ENCODE results near the gene RNF121.

Gene RNF121

GRCh38 chr11:71931245-71931602, 2.4 kb downstream of the RNF121 start:
- TF ChIP-seq CTCF (conservative IDR thresholded peaks at IDR 0.05; ENCODE audit: low read depth, low read length): no peak
- no peak for DNase-seq (ENCODE audit: low read depth)
- no peak overlapping the region for H3K4me3 ChIP-seq (ENCODE audit: low read depth, low read length)

- H3K4me3 ChIP-seq (ENCODE audit: low read depth, low read length): no peak overlapping the region
- no peak for DNase-seq (ENCODE audit: low read depth)
- no peak for TF ChIP-seq CTCF (conservative IDR thresholded peaks at IDR 0.05; ENCODE audit: low read depth, low read length)
These were observed 4.5 kb downstream of the RNF121 start for GRCh38 chr11:71933141-71933933.

- DNase-seq (ENCODE audit: low read depth): no peak
- no peak overlapping the region for H3K4me3 ChIP-seq (ENCODE audit: low read depth, low read length)
- TF ChIP-seq CTCF (conservative IDR thresholded peaks at IDR 0.05; ENCODE audit: low read depth, low read length): no peak
These were observed 5.4 kb downstream of the RNF121 start for GRCh38 chr11:71934213-71934612.

GRCh38 chr11:71935338-71935925, 6.6 kb downstream of the RNF121 start:
- no peak overlapping the region for H3K4me3 ChIP-seq (ENCODE audit: low read depth, low read length)
- no peak for TF ChIP-seq CTCF (conservative IDR thresholded peaks at IDR 0.05; ENCODE audit: low read depth, low read length)
- DNase-seq (ENCODE audit: low read depth): no peak

GRCh38 chr11:71936825-71937224, 8.0 kb downstream of the RNF121 start:
- DNase-seq (ENCODE audit: low read depth): peak; percentile 69
- no peak overlapping the region for H3K4me3 ChIP-seq (ENCODE audit: low read depth, low read length)
- TF ChIP-seq CTCF (conservative IDR thresholded peaks at IDR 0.05; ENCODE audit: low read depth, low read length): no peak

- DNase-seq (ENCODE audit: low read depth): no peak
- H3K4me3 ChIP-seq (ENCODE audit: low read depth, low read length): no peak overlapping the region
- TF ChIP-seq CTCF (conservative IDR thresholded peaks at IDR 0.05; ENCODE audit: low read depth, low read length): no peak
These were observed 9.0 kb downstream of the RNF121 start for GRCh38 chr11:71937826-71938225.
